Measurements from ENCODE around the gene NF1. TPM values are rescaled to one million over a fixed set of nuclear protein-coding genes. Genes with fewer than 3 reads are reported as not detected.

The NF1 gene
- total RNA-seq, 1 experiment from 2014 or later, result 12.4 TPM

- H3K36me3 ChIP-seq, result no peaks in the 10 kb centered on the region
- DNase-seq, result no peak
- H3K27me3 ChIP-seq, result no peaks in the 10 kb centered on the region
- H3K4me3 ChIP-seq, result no peak overlapping the region
- H3K9me3 ChIP-seq, result no peaks in the 10 kb centered on the region
These were observed 303.9 kb downstream of the NF1 start for GRCh38 chr17:31398381-31399311.

DNA sequence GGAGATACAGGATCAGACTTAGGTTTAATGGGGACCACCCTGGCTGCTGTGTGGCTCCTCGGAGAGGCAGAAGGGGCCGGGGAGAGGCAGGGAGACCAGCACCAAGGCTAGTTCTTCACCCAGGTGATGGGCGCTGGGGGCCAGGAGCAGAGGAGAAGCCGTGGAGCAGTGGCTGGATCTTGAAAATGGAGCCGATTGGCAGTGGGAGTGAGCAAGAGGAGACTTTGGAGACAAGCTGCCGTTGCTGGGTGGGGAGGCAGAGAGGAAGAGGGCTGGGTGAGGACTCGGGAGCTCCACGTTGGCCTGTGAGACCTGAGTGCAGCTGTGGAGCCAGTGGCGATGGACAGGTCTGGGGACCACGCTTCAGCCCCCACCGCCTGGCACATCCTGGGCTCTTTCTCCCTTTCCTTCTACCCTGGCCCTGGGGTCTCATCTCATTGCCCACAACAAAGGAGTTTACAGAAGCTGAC is 305.7 kb downstream of the NF1 start:
- no peak for DNase-seq
- Histone ChIP-seq H3K36me3 (no peaks in the 10 kb centered on the region), H3K9me3 (no peaks in the 10 kb centered on the region), H3K4me3 (no peak overlapping the region), H3K27me3 (no peaks in the 10 kb centered on the region)

GRCh38 chr17:31401456-31402254 is 306.9 kb downstream of the NF1 start:
- H3K27me3 ChIP-seq, result no peaks in the 10 kb centered on the region
- no peak overlapping the region for H3K4me3 ChIP-seq
- H3K9me3 ChIP-seq, result no peaks in the 10 kb centered on the region
- DNase-seq, result no peak
- no peaks in the 10 kb centered on the region for H3K36me3 ChIP-seq

DNA sequence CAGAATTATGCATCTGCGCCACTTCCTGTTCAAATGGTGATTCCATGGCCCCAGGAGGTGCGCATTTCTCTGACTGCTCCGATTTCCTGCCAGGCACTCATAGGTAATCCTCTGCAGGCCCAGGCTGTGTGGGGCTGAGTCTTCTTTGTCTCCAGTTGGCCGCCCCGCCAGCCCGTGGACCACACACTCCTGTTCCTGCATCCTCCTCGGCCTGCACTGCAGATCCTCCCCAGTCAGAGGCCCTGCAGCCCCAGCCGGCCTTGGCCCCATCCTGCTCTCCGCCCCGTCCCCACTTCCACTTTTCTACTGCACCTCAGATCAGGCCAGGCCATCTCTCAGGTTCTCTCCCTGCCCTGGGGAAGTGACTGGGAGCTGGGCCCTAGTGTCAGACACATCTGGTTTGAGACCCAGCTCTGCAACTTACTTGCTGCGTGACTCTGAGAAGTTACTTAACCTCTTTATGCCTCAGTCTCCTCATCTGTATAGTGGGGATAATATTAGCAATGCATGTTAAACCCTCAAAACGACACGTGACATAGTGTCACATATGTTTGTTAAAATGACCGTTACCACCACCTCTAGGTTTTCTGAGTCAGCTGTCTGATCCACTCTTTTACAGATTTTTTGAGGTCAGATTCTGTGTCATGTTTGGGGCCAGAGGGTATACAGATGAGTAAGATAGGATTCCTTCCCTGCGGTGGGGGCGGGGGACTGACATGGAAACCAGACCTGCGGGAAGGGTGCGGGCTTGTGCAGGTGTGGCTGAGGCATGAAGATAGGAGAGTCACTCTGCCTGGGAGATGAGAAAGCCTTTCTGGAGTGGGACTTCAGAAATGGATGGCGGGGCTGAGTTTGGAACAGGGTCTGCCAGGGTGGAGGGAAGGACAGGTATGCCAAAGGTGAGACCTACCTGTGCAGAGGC is 309.5 kb downstream of the NF1 start:
- no peak for DNase-seq
- no peaks in the 10 kb centered on the region for H3K36me3 ChIP-seq
- H3K27me3 ChIP-seq, result no peaks in the 10 kb centered on the region; the same call in 1 of the 2 replicates
- no peaks in the 10 kb centered on the region for H3K9me3 ChIP-seq
- no peak overlapping the region for H3K4me3 ChIP-seq

- no peaks in the 10 kb centered on the region for H3K36me3 ChIP-seq
These were observed 311.2 kb downstream of the NF1 start for GRCh38 chr17:31405890-31406371.

DNA sequence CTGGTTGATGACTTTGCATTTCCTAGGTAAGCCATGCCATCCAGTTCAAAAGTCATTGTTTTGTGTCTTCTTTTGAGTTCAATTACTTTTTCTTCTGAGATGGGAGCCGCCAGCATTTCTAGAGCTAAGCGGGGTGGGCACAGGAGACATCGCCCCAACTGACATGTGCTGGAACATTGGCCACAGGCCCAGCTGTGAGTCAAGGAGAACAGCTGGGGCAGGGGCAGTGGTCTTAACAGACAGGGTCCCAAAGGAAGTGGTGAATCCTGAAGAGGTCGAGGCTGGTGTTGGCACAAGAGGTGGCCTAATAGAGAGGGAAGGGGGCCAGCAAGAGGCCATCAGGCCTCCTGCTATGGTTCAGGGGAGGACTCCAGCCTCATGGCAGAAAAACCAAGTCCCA is 313.8 kb downstream of the NF1 start:
- DNase-seq, result no peak
- no peaks in the 10 kb centered on the region for H3K36me3 ChIP-seq
- no peak overlapping the region for H3K4me3 ChIP-seq
- no peaks in the 10 kb centered on the region for H3K9me3 ChIP-seq
- H3K27me3 ChIP-seq, result no peaks in the 10 kb centered on the region; the same call in 1 of the 2 replicates

More at GRCh38 chr17:31405890-31406371, 311.2 kb downstream of the NF1 start:
- Histone ChIP-seq H3K9me3 (no peaks in the 10 kb centered on the region), H3K4me3 (no peak overlapping the region), H3K27me3 (no peaks in the 10 kb centered on the region; the same call in 1 of the 2 replicates)
- no peak for DNase-seq

DNA sequence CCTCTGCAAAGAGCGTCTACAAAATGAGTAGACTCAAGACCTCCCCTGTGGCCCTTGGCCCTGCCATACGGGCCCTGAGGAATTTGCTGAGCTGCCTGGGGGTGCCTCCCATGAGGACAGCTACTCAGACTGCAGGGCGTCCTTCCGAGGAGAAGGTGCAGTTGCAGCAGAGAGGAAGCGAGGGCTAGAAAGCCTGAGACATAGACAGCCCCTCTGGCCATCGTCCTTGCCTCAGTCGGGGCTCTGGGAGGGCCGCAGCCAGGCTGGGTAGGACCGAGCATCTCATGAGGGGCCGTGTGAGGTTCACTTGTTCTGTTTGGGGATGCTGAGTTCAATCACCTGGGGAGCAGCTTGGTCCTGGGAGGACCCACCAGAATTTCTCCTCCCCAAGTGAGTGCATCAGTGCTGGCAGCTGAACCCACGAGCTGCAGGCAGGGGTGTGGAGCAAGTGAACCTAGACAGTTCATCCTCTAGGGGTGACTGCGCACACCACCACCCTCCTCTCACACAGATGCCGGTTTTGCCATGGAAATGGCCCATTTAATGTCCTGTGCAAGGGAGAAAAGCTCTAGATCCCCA is 317.0 kb downstream of the NF1 start:
- Histone ChIP-seq H3K4me3 (no peak overlapping the region), H3K36me3 (no peaks in the 10 kb centered on the region), H3K27me3 (no peaks in the 10 kb centered on the region; the same call in 1 of the 2 replicates), H3K9me3 (no peaks in the 10 kb centered on the region)
- no peak for DNase-seq

- DNase-seq, result no peak
- Histone ChIP-seq H3K4me3 (no peak overlapping the region), H3K27me3 (no peaks in the 10 kb centered on the region; the same call in 1 of the 2 replicates), H3K36me3 (no peaks in the 10 kb centered on the region), H3K9me3 (no peaks in the 10 kb centered on the region)
These were observed 317.7 kb downstream of the NF1 start for GRCh38 chr17:31412511-31412910.

GRCh38 chr17:31413081-31413799 is 318.5 kb downstream of the NF1 start:
- no peak for DNase-seq
- Histone ChIP-seq H3K27me3 (no peaks in the 10 kb centered on the region), H3K4me3 (no peak overlapping the region), H3K36me3 (no peaks in the 10 kb centered on the region), H3K9me3 (no peaks in the 10 kb centered on the region)

DNA sequence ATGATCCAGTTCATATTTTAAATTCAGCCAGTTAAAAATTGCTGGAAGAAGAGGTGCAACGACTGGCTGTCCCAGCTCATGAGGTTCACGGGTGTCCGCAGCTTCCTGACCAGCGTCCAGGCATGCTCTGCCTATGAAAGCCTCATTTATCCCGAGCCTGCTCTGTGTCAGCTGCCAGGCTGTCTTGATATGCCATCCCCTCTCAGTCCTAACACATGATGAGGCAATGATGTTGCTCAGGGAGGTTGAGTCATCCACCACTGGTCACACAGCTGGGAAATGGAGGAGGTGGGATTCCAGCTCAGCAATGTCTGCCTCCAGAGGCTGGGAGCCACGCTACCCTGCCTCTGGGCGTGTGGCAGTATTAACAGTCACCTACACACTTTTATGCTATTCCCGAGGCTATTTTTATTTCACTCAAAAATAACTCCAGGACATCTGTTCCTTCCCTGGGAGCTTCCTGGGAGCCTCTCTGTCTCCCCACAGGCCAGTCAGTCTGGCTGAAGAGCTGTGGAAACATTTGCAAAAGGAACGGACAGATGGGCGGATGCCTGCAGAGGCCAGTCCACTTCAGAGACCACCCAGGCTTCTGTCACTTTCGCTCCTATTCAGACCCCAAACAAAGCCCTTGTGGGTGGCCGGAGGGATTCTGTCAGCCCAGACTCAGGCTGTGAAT is 319.2 kb downstream of the NF1 start:
- H3K36me3 ChIP-seq, result no peaks in the 10 kb centered on the region
- no peak overlapping the region for H3K4me3 ChIP-seq
- no peaks in the 10 kb centered on the region for H3K9me3 ChIP-seq
- peak; percentile 54 for DNase-seq
- no peaks in the 10 kb centered on the region for H3K27me3 ChIP-seq

- Histone ChIP-seq H3K36me3 (no peaks in the 10 kb centered on the region), H3K27me3 (no peaks in the 10 kb centered on the region), H3K4me3 (no peak overlapping the region), H3K9me3 (no peaks in the 10 kb centered on the region)
- no peak for DNase-seq
These were observed 319.8 kb downstream of the NF1 start for GRCh38 chr17:31414550-31414918.

- Histone ChIP-seq H3K4me3 (no peak overlapping the region), H3K9me3 (no peaks in the 10 kb centered on the region), H3K27me3 (no peaks in the 10 kb centered on the region), H3K36me3 (no peaks in the 10 kb centered on the region)
- DNase-seq, result no peak
These were observed 320.3 kb downstream of the NF1 start for GRCh38 chr17:31415004-31415454.

DNA sequence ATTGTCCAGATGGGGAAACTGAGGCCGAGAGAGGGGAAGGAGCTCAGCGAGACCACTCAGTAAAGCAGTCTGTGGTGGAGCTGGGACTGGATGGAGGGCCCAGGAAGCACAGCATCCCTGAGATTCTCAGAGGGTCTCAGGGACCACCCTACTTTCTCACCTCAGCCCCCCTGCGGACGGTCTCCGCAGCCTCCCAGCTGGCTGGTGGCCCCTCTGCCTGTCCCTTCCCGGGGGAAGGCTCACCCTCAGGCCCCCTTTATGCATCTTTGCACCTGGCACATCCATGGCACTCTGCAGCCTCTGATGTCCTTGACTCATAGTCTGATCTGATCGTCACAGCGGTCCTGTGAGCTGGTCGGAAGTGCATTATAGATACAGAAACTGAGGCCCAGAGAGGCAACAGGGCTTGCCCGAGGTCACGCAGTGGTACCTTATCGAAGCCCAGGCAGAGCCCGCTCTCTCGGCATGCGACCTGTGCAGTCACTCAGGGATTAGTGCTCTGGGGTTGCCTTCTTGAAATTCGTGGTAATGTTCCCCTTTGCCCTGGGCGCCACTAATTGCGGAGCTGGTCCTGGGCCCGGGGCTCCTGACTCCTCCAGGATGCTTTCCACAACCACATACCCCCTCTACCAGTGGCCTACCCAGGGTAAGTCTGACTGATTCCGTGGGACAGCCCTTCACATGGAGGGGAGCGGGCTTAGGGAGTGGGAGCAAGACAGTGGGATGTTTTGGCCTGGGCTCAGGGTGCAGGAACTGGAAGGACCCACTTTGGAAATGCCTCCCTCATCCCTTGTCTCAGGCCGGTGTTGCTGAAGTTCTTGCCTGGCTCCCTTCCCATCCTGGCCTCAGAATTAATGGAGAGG is 321.1 kb downstream of the NF1 start:
- Histone ChIP-seq H3K36me3 (no peaks in the 10 kb centered on the region), H3K4me3 (no peak overlapping the region), H3K27me3 (no peaks in the 10 kb centered on the region), H3K9me3 (no peaks in the 10 kb centered on the region)
- DNase-seq, result no peak

DNA sequence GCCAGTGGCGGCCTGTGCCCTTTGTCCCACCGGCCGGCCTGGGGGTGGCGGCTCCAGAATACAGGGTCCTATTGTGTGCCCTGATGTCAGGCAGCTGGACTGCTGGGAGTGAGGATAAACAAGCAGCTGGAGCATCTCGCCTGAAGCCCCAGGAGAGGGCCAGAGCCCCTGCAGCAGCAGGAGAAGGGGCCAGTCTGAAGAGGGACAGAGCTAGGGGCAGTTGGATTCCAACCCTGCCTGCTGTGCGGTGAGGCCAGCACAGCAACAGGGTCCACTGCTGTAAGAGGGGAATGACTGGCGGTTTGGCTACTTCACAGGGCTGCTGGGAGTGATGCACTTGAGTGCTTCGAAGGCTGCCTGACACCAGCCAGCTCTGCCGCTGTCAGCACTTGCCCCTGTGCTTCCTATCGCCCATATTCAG is 321.7 kb downstream of the NF1 start:
- Histone ChIP-seq H3K36me3 (no peaks in the 10 kb centered on the region), H3K9me3 (no peaks in the 10 kb centered on the region), H3K27me3 (no peaks in the 10 kb centered on the region), H3K4me3 (no peak overlapping the region)
- no peak for DNase-seq

All from MG63 (cell line).